IPS DF 6.9 (cell line): Measurements from ENCODE around the gene ACCS.

Experiments
- DNase-seq: peaks from one replicate; pipeline ENCODE4 v3.0.0-alpha.2; 2013; ENCODE audit warnings: low read depth, low spot score
- H3K27ac ChIP-seq: one replicate; pipeline ENCODE4 v1.5.1; 2013; ENCODE audit warnings: low read length, control low read depth
- H3K27me3 ChIP-seq: 2 replicates; pipeline ENCODE4 v1.6.1; 2013; ENCODE audit warnings: mild to moderate bottlenecking, low read length; ENCODE audit not compliant: control insufficient read depth, insufficient read depth
- H3K36me3 ChIP-seq: 2 replicates; pipeline ENCODE4 v1.6.1; 2013; ENCODE audit warnings: low read length; ENCODE audit not compliant: control insufficient read depth, insufficient read depth
- H3K4me1 ChIP-seq: 2 replicates; pipeline ENCODE4 v1.6.1; 2013; ENCODE audit warnings: low read length; ENCODE audit not compliant: control insufficient read depth, insufficient read depth
- H3K4me3 ChIP-seq: 2 replicates; pipeline ENCODE4 v1.5.1; 2013; ENCODE audit warnings: mild to moderate bottlenecking, low read length
- H3K9me3 ChIP-seq: 2 replicates; pipeline ENCODE4 v1.6.1; 2013; ENCODE audit warnings: low read length, inconsistent platforms; ENCODE audit not compliant: control insufficient read depth, insufficient read depth
- WGBS: extraction: QIAGEN DNeasy Blood & Tissue Kit; methylation state at CpG from one replicate; pipeline ENCODE4 v1.1.7; 2013; ENCODE audit warnings: mixed read lengths, missing lambda C conversion rate; ENCODE audit not compliant: insufficient read length, insufficient coverage; 5-methylcytosine and 5-hydroxymethylcytosine counted together

The ACCS gene

DNA sequence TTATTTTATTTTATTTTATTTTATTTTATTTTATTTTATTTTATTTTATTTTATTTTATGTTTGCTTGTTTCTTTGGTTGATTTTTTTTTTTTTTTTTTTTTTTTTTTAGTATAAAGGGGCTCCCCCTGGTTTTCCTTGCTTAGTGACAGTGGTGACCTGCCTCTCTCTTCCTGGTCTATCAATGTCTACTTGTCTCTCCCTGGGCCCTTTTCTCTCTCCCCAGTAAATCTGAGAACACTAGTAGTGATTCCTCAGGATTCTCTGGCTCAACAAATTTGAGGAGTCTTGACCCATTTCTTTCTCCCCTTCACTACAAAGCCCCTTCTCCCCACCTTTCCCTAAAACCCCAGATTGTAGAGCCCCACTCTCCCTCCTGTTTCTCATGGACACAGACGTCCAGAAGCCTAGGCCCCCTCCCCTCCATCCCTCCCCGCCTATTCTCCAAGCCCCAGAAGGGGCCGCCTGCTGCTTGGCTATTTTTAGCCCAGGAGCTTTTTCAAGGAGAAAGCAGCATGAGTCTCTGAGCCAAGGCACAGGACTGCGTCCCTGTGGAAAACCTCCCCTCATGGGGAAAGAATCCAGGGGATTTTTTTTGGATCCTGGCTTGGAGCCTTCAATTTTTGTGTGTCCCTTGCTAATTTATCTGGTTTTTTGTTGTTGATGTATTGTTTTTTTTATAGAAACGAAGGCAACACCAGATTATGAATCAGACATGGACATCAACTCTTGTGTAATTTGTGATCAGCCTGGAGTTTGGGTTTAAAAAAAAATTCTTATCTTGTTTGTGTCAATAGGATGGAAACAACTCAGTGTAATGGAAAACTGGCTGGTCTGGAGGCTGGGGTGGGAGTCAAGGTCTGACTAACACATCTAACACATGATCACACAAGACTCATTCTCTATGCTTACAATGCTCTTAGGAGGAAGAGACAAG is 35.8 kb upstream of the ACCS start:
- Histone ChIP-seq H3K4me3 (no peak overlapping the region), H3K27me3 (no peaks in the 10 kb centered on the region), H3K9me3 (no peaks in the 10 kb centered on the region), H3K27ac (no peak overlapping the region), H3K36me3 (no peaks in the 10 kb centered on the region), H3K4me1 (no peaks in the 10 kb centered on the region)
- no CpG with 5 or more reads among the region's 5 CpGs for WGBS
- no peak for DNase-seq

DNA sequence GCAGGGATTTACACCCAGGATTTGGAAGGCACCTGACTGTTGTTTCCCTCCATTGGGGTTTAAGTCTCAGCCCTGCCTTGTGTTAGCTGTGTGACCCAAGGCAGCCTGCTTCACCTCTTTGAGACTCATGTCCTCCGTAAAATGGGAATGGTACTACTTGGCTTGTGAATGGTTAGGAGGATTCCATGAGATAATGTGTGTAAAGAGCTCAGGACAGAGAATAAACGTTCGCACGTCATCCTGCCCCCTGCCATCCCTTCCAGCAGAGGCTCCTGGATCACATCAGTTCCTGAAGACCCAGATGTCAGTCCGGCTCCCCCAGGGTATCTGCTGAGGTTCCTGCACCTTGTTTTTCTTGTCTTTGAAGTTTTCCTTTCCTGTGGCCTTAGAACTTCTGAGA is 35.1 kb upstream of the ACCS start:
- no peak overlapping the region for H3K4me3 ChIP-seq
- no peak overlapping the region for H3K27ac ChIP-seq

DNA sequence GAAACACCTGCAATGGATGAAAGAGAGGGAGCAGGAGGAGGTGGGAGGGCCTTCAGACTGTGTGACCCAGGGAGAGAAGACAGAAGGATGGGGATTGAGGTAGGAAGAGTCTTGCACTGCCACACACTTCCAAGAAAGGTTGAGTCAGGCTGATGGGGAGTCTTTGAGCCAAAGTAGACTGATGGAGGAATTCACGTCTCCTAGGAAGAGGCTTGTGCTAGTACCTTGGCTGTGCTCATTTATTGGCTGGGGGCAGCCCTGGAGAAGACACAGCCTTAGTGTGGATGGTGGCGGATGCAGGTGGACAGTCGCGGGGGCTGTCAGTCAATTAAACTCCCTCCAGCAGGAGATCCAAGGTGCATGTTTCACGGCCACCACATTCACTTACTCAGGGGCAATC is 34.5 kb upstream of the ACCS start:
- Histone ChIP-seq H3K9me3 (no peaks in the 10 kb centered on the region), H3K4me1 (no peaks in the 10 kb centered on the region), H3K4me3 (no peak overlapping the region), H3K27me3 (no peaks in the 10 kb centered on the region), H3K27ac (no peak overlapping the region), H3K36me3 (no peaks in the 10 kb centered on the region)
- no CpG with 5 or more reads among the region's 5 CpGs for WGBS
- no peak for DNase-seq

More for the DNA sequence above, 35.1 kb upstream of the ACCS start:
- H3K27me3 ChIP-seq, result no peaks in the 10 kb centered on the region
- no CpG with 5 or more reads among the region's 5 CpGs for WGBS
- no peaks in the 10 kb centered on the region for H3K36me3 ChIP-seq
- H3K9me3 ChIP-seq, result no peaks in the 10 kb centered on the region
- no peaks in the 10 kb centered on the region for H3K4me1 ChIP-seq
- DNase-seq, result no peak

DNA sequence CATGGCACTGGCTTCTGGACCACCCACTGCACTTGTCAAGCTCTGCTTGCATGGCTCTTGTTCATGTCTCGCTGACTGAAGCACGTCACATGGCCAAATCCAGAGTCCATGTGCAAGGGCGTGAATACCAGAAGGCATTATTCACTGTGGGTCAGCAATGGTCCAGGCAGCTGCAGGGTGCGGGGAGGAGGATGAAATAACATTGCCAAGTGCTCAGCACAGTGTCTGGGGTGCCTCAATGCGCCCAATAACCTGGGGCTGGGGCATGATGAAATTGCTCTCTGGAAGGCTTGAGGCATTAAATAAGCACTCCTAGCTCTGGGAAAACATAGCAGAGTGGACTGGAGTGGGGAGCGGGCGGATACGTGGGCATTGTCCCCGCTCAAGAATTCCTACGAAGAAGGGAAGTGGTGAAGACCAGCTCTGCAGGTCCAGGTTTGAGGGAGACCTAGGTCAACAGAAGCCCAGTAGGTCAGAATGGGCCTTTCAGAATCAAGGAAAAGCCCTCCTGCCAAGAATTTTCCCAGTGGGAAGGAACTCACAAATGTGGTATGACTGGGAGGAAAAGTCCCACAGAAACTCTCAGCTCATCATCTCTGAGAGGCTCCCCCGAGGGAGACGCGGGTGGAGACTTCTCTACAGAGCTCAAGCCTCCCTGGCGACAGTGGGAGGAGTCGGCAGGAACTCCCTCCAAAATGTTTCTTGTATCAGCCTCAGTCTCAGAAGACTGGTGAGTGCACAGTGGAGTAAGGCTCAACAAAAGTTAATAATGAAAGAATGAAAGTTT is 33.6 kb upstream of the ACCS start:
- no peaks in the 10 kb centered on the region for H3K4me1 ChIP-seq
- H3K36me3 ChIP-seq, result no peaks in the 10 kb centered on the region
- H3K4me3 ChIP-seq, result no peak overlapping the region
- H3K9me3 ChIP-seq, result no peaks in the 10 kb centered on the region
- H3K27me3 ChIP-seq, result no peaks in the 10 kb centered on the region
- DNase-seq, result no peak
- no CpG with 5 or more reads among the region's 15 CpGs for WGBS
- no peak overlapping the region for H3K27ac ChIP-seq

DNA sequence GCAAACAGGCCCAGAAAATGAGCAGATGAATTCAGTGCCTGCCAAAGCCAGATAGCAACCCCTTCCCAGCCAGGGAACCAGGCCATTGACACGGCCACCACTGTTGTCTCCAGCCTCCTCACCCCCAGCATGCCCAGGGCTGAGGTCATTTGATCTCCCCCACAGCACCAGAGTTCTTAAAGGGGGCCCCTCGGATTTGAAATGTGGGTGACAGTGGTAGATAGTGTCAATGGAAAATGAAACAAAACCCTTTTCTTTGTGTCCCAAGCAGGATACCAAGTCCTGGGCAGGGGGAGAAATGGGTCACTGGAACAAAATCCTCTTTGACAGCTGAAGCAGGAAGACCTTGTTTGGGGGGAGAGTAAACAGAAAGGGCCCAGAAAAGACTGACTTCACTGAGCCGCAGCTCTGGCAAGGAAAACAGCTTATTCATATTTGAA is 32.6 kb upstream of the ACCS start:
- no peaks in the 10 kb centered on the region for H3K36me3 ChIP-seq
- DNase-seq, result no peak
- no peaks in the 10 kb centered on the region for H3K4me1 ChIP-seq
- H3K4me3 ChIP-seq, result no peak overlapping the region
- H3K9me3 ChIP-seq, result no peaks in the 10 kb centered on the region
- WGBS, result no CpG with 5 or more reads among the region's 3 CpGs
- no peak overlapping the region for H3K27ac ChIP-seq
- H3K27me3 ChIP-seq, result no peaks in the 10 kb centered on the region

DNA sequence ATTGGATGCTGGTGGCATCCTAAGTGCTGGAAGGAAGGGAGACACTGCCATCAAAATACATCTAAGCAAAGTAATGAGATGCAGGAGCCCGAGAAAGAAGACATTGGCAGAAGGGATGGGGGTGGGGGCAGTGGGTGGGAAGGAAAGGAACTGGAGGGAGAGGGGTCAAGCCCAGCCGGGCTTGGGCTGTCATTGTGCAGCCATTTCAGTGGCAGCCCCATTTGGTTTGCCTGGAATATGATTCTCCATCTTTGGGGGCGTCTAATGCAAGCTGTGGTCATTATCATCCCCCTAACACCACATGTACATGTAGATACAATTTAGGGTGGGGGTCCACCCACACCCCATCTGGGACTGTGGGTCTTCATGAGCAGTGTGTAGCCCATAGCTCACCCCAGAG is 32.2 kb upstream of the ACCS start:
- H3K4me3 ChIP-seq, result no peak overlapping the region
- no peaks in the 10 kb centered on the region for H3K9me3 ChIP-seq
- DNase-seq, result no peak
- WGBS, result no CpG with 5 or more reads among the region's 3 CpGs
- H3K27ac ChIP-seq, result no peak overlapping the region
- H3K4me1 ChIP-seq, result no peaks in the 10 kb centered on the region
- no peaks in the 10 kb centered on the region for H3K27me3 ChIP-seq
- H3K36me3 ChIP-seq, result no peaks in the 10 kb centered on the region

DNA sequence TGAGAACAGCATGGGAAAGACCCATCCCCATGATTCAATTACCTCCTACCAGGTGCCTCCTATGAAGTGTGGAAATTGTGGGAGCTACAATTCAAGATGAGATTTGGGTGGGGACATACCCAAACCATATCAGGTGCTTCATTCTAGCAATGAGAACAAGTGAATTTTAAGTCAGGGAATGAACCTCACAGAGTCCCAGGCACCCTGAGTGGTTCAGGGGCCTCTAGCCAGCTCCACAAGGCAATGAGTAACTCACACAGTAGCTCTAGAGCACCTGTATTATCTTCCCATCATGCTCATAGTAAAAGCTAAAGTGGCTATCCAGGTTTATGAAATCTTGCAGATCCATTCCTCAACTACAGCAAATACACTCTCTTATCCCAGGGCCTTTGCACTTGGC is 31.4 kb upstream of the ACCS start:
- Histone ChIP-seq H3K27me3 (no peaks in the 10 kb centered on the region), H3K4me3 (no peak overlapping the region), H3K4me1 (no peaks in the 10 kb centered on the region), H3K27ac (no peak overlapping the region), H3K36me3 (no peaks in the 10 kb centered on the region), H3K9me3 (no peaks in the 10 kb centered on the region)
- DNase-seq, result no peak

DNA sequence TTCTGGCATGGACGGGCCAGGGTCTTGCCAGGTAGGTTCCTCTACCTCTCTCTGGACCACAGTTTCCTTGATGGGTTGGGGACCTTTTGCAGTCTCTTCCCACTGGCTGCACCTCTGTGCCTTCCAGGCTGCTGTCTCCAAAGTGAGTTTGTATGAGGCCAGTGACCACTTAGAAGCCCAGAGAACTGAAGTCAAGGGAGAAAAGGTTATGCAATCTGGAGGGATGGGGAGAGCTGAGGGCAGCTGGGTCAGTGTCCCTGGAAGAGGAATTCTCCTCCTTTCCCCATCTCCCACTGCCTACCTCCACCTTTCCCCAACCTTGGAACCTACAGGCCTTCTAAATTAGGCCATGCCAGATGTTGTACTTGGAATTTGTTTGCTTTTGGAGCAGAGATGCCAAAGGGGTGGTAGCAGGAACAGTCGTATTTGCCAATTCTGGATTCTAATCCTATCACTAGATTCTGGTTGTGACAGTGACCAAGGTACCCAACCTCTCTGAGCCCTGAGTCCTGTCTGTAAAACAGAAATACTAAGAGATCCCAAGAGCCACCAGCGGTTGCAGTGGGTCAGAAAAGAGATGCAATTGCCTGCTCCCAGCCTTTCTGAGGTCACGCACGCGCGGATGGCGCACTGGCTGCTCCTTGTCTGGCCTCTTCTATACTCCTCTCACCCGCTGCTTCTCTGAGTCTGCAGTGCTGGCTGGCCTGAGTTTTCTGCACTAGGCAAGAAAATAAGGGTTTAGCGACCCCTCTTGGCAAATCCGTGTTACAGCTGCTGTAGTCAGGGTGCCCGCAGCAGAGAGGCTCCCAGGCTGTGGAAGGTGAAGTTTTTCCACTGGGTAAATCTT is 29.0 kb upstream of the ACCS start:
- no peaks in the 10 kb centered on the region for H3K4me1 ChIP-seq
- H3K36me3 ChIP-seq, result no peaks in the 10 kb centered on the region
- peak; percentile 55 for DNase-seq
- H3K27me3 ChIP-seq, result no peaks in the 10 kb centered on the region
- no peak overlapping the region for H3K4me3 ChIP-seq
- no peak overlapping the region for H3K27ac ChIP-seq
- WGBS, result no CpG with 5 or more reads among the region's 12 CpGs
- H3K9me3 ChIP-seq, result no peaks in the 10 kb centered on the region; the same call in 1 of the 2 replicates

DNA sequence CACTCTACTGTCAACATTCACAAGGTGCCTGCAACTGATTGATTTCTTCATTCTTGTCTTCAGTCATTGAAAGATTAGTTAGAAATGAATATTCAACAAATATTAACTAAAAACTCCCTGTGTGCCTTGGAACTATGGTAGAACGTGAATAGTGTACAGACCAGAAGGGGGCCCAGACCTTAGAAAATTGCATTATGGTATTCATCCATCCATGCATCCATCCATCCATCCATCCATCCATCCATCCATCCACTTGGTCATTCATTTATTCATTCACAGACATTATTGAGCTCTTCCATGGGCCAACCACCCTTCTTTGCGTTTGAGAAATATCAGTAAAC is 28.4 kb upstream of the ACCS start:
- no peaks in the 10 kb centered on the region; the same call in 1 of the 2 replicates for H3K9me3 ChIP-seq
- no peak overlapping the region for H3K4me3 ChIP-seq
- H3K27ac ChIP-seq, result no peak overlapping the region
- no peaks in the 10 kb centered on the region for H3K4me1 ChIP-seq
- WGBS, result no CpG with 5 or more reads among the region's 2 CpGs
- H3K27me3 ChIP-seq, result no peaks in the 10 kb centered on the region
- H3K36me3 ChIP-seq, result no peaks in the 10 kb centered on the region
- no peak for DNase-seq

DNA sequence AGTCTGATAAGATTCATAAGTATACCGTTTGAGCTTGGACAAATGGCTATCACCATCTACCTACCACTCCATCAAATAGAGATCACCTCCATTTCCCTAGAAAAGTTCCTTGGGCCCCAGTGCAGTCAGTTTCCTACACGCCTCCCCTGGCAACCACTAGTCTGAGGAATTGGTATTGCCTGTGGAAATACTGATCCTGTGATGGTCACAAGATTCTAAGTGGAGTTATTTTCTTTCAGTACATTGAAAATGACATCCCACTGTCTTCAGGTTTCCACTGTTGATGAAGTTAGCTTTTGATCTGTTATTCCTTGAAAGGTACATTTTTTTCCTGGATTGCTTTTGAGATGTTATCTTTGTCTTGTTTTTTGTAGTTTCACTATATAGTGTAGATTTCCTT is 22.9 kb upstream of the ACCS start:
- WGBS, result no CpG with 5 or more reads among the region's 2 CpGs
- no peak for DNase-seq
- H3K27ac ChIP-seq, result no peak overlapping the region

More for the DNA sequence above, 22.9 kb upstream of the ACCS start:
- no peaks in the 10 kb centered on the region for H3K36me3 ChIP-seq
- no peaks in the 10 kb centered on the region for H3K4me1 ChIP-seq
- no peaks in the 10 kb centered on the region for H3K27me3 ChIP-seq
- no peaks in the 10 kb centered on the region; the same call in 1 of the 2 replicates for H3K9me3 ChIP-seq
- no peak overlapping the region for H3K4me3 ChIP-seq
